SU-DHL-6 (cell line): ENCODE measurements around the gene DNAH9.

ENCODE experiments used
- H2AFZ ChIP-seq: fragments of 200-600 bp; sonication (generic); 2 replicates; pipeline ENCODE4 v1.6.1; 2014; ENCODE audit warnings: low read depth, mild to moderate bottlenecking, moderate library complexity, mixed read lengths, antibody characterized with exemption, low read length; ENCODE audit not compliant: severe bottlenecking
- H3F3A ChIP-seq: fragments of 200-600 bp; shearing (Covaris generic); 2 replicates; pipeline ENCODE4 v1.6.0; 2016; ENCODE audit warnings: antibody characterized with exemption, mild to moderate bottlenecking; ENCODE audit not compliant: insufficient read depth
- H3K27ac ChIP-seq: fragments of 200-600 bp; sonication (generic); 2 replicates; pipeline ENCODE4 v1.5.1; 2016; ENCODE audit warnings: low read depth, mild to moderate bottlenecking, low read length, moderate library complexity, mixed read lengths
- H3K27me3 ChIP-seq: fragments of 200-600 bp; sonication (generic), shearing (Covaris generic); 2 replicates; pipeline ENCODE4 v1.6.0; 2014; ENCODE audit warnings: mild to moderate bottlenecking, low read length
- H3K36me3 ChIP-seq: fragments of 200-600 bp; sonication (generic); 2 replicates; pipeline ENCODE4 v1.6.1; 2014; ENCODE audit warnings: mild to moderate bottlenecking, low read length, mixed read lengths
- H3K4me2 ChIP-seq: fragments of 300-600, 200-600 bp; shearing (Covaris generic), sonication (generic); 2 replicates; pipeline ENCODE4 v1.6.0; 2014; ENCODE audit warnings: low read length, low read depth, mild to moderate bottlenecking; ENCODE audit not compliant: poor library complexity, severe bottlenecking
- H3K4me3 ChIP-seq: fragments of 200-600 bp; sonication (generic); 2 replicates; pipeline ENCODE4 v1.5.1; 2014; ENCODE audit warnings: antibody characterized with exemption, low read length, mild to moderate bottlenecking, mixed read lengths; ENCODE audit not compliant: insufficient read depth, poor library complexity, severe bottlenecking
- H3K79me2 ChIP-seq: fragments of 200-600 bp; sonication (generic); 2 replicates; pipeline ENCODE4 v1.6.1; 2014; ENCODE audit warnings: mild to moderate bottlenecking, low read length, moderate library complexity; ENCODE audit not compliant: insufficient read depth
- H3K9ac ChIP-seq: fragments of 200-600 bp; sonication (generic); 2 replicates; pipeline ENCODE4 v1.7.0; 2014; ENCODE audit warnings: mild to moderate bottlenecking, low read length
- H3K9me2 ChIP-seq: fragments of 200-600 bp; sonication (generic); replicated peaks from 2 replicates; pipeline ENCODE4 v1.6.1; 2014; ENCODE audit warnings: low read length; ENCODE audit not compliant: insufficient read depth
- H3K9me3 ChIP-seq: fragments of 200-600 bp; sonication (generic); 2 replicates; pipeline ENCODE4 v1.6.1; 2014; ENCODE audit warnings: low read length, mixed read lengths; ENCODE audit not compliant: insufficient read depth
- H4K20me1 ChIP-seq: fragments of 200-600 bp; sonication (generic); 2 replicates; pipeline ENCODE4 v1.6.1; 2014; ENCODE audit warnings: low read depth, mild to moderate bottlenecking, antibody characterized with exemption, low read length, moderate library complexity, mixed read lengths
- CTCF ChIP-seq: fragments of 200-600 bp; sonication (generic); IDR thresholded peaks from one replicate; pipeline ENCODE4 v1.5.1; 2017; ENCODE audit warnings: antibody characterized with exemption, mild to moderate bottlenecking, low read length, moderate library complexity; ENCODE audit not compliant: insufficient read depth, poor library complexity, severe bottlenecking
- EZH2phosphoT487 ChIP-seq: fragments of 200-600 bp; sonication (generic), shearing (Covaris generic); conservative IDR thresholded peaks from 2 replicates; pipeline ENCODE4 v1.6.1; 2018; ENCODE audit warnings: mild to moderate bottlenecking, antibody characterized with exemption, low read length, moderate library complexity, mixed read lengths

DNAH9 gene

GRCh38 chr17:11580677-11581076 is 17.6 kb upstream of the DNAH9 start:
- Histone ChIP-seq H3K9ac (no peak overlapping the region), H3K9me2 (no peaks in the 10 kb centered on the region), H3K79me2 (no peaks in the 10 kb centered on the region), H3K9me3 (no peaks in the 10 kb centered on the region; the same call in 1 of the 2 replicates), H3K4me3 (no peak overlapping the region), H3F3A (no peaks in the 10 kb centered on the region), H3K36me3 (no peaks in the 10 kb centered on the region), H3K27me3 (no peaks in the 10 kb centered on the region), H3K4me2 (no peak overlapping the region), H4K20me1 (no peaks in the 10 kb centered on the region), H2AFZ (no peak overlapping the region), H3K27ac (no peak overlapping the region)
- TF ChIP-seq EZH2phosphoT487 (no peak), CTCF (no peak)

DNA sequence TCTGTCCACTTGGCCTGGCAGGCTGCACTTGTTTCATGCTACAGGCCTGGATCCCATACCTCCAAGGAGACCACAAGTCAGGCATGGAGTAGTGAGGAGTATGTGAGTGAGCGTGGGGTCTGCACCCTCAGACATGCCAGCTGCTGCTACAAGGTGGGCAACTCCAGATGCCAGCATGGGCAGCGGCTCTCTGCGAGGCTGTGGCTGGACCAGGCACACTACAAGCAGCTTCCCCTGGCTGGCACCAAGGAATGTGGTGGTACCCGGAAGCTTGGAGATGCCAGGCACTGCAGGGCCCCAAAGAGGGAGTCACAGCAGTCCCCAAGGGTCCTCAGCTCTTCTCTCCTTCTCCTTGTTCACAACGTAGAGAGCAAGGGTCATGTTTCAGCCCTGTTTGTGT is 16.1 kb upstream of the DNAH9 start:
- TF ChIP-seq EZH2phosphoT487 (no peak), CTCF (no peak)
- Histone ChIP-seq H3K9me2 (no peaks in the 10 kb centered on the region), H3K4me2 (no peak overlapping the region), H3K36me3 (no peaks in the 10 kb centered on the region), H3K4me3 (no peak overlapping the region), H4K20me1 (no peaks in the 10 kb centered on the region), H3K79me2 (no peaks in the 10 kb centered on the region), H3K27me3 (no peaks in the 10 kb centered on the region), H2AFZ (no peak overlapping the region), H3F3A (no peaks in the 10 kb centered on the region), H3K9me3 (no peaks in the 10 kb centered on the region; the same call in 1 of the 2 replicates), H3K9ac (no peak overlapping the region), H3K27ac (no peak overlapping the region)

DNA sequence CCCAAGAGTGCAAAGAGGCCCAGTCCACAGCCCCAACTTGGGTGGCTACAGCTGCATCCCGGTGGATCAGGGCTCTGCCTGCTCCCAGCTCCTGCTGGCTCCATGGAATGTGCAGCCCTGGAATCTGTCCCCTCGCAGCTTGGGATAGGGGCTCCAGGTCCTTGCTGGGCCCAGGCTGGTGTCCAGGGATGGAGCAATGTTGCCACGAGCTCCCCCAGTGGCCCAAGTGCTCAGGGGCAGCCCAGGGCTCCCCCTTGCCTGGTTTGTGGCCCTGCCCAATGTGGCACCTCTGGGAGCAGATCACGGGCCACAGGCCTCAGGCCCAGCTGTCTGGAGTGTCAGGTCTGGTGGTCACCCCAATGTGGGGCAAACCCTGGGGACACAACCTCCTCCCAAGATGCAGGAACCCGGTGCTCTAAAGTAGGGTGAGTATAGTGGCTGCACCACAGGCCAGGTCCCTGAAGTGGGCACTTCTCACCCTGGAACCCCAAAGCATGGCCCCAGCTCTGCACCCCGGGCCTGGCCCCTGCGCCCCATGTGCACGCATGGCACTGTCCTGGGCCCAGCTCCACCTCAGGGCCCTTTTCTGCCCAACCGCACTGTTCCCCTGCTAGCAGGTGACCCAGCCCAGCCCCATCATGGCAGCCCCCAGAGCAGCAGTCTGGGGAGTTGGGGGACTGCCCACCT is 14.8 kb upstream of the DNAH9 start:
- H3K4me2 ChIP-seq: no peak overlapping the region
- no peak overlapping the region for H3K27ac ChIP-seq
- no peaks in the 10 kb centered on the region for H3K9me2 ChIP-seq
- H3F3A ChIP-seq: no peaks in the 10 kb centered on the region
- H3K36me3 ChIP-seq: no peaks in the 10 kb centered on the region
- no peak for TF ChIP-seq EZH2phosphoT487
- TF ChIP-seq CTCF: no peak
- no peaks in the 10 kb centered on the region for H3K27me3 ChIP-seq
- H2AFZ ChIP-seq: no peak overlapping the region
- H3K4me3 ChIP-seq: no peak overlapping the region
- no peak overlapping the region for H3K9ac ChIP-seq
- no peaks in the 10 kb centered on the region for H3K79me2 ChIP-seq
- H4K20me1 ChIP-seq: no peaks in the 10 kb centered on the region
- H3K9me3 ChIP-seq: no peaks in the 10 kb centered on the region; the same call in 1 of the 2 replicates

DNA sequence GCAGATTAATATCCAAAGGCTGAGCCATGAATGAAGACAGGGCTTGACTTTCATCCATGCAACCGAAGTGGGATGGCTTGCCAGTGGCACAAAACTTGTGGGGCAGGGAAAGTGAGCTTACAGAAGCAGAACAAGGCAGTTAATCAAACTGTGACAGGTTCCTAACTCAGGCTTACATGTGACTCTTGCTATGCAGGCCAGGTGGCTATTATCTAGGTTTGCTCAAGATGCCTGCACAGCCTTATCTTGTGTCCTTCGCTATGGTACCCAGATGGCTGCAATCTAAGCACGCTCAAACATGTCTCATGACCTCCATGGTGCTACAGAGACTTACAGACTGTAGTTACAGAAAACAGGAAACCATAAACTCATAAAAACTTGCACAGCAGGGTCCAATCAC is 8.6 kb upstream of the DNAH9 start:
- no peaks in the 10 kb centered on the region for H3K79me2 ChIP-seq
- H3K9me3 ChIP-seq: no peaks in the 10 kb centered on the region
- no peaks in the 10 kb centered on the region for H3K9me2 ChIP-seq
- no peak overlapping the region for H3K27ac ChIP-seq
- no peak overlapping the region for H2AFZ ChIP-seq
- TF ChIP-seq CTCF (no peak), EZH2phosphoT487 (no peak)
- no peak overlapping the region for H3K4me3 ChIP-seq
- H3K9ac ChIP-seq: no peak overlapping the region
- H3K4me2 ChIP-seq: no peak overlapping the region
- H3K36me3 ChIP-seq: no peaks in the 10 kb centered on the region
- H3K27me3 ChIP-seq: no peaks in the 10 kb centered on the region
- no peaks in the 10 kb centered on the region for H4K20me1 ChIP-seq
- no peaks in the 10 kb centered on the region for H3F3A ChIP-seq
